Stimulated activated CD8-positive, alpha-beta memory T cell treated with anti-CD3 and anti-CD28 coated beads, Interleukin-7, amount 100 ng/mL, for 1 hour (primary cell): ENCODE results near the gene ZNF394.
"Not testable (repeated sequence)": the region's sequence is repeated elsewhere in the genome, so short reads cannot be mapped to it uniquely, and the experiment has no call there.

Experiments
- DNase-seq, 2 donors: peaks; one replicate each; pipeline ENCODE4 v3.0.0-alpha.2; 2020; ENCODE audit warnings: low read depth in 2 of 2

ZNF394 gene

DNA sequence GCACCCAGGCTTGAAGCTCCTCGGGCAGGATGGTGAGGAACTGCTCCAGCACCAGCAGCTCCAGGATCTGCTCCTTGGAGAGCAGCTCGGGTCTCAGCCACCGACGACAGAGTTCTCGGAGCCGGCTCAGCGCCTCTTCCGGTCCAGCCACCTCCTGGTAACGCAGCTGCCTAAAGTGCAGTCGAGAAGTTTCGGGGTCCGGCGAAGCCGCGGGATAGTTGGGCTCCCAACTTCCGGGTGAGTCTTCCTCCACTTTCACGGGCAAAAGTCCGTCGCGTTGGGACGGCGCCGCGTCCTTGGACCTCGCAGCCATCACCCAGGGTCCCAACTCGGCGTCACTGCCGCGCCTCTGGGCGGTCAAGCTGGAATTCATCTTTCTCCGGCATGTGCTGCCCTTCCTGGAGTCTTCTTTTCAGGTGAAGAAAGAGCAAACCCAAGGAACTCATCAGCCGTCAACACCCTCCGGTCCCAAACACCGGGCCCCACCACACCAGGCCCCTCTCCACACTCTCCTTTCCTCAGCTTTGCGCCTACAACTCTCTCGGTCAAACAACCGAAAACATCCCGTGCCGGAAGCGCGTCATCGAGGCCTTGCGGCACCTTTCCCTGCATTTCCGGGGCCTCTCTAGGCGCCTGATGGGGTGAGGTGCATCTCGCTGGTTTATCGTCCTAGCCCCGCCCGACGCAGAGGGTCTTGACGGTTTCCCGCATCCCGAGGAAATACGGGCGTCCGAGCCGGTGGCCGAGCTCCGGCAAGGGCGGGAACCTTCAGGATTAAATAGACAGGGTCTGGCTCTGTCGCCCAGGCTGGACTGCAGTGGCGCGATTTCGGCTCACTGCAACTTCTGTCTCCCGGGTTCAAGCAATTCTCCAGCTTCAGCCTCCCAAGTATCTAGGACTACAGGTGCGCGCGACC, at the start of gene ZNF394:
ZNF394 (minus strand) TSS at position 561 of the 916 bp plus-strand sequence; CDS start at position 373, 188 bp downstream.
- peak; percentile 74 to 81 for DNase-seq

DNA sequence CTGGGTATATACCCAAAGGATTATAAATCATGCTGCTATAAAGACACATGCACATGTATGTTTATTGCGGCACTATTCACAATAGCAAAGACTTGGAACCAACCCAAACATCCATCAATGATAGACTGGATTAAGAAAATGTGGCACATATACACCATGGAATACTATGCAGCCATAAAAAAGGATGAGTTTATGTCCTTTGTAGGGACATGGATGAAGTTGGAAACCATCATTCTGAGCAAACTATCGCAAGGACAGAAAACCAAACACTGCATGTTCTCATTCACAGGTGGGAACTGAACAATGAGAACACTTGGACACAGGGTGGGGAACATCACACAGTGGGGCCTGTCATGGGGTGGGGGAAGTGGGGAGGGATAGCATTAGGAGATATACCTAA, 49.5 kb upstream of the ZNF394 start:
- not testable (repeated sequence) for DNase-seq

DNA sequence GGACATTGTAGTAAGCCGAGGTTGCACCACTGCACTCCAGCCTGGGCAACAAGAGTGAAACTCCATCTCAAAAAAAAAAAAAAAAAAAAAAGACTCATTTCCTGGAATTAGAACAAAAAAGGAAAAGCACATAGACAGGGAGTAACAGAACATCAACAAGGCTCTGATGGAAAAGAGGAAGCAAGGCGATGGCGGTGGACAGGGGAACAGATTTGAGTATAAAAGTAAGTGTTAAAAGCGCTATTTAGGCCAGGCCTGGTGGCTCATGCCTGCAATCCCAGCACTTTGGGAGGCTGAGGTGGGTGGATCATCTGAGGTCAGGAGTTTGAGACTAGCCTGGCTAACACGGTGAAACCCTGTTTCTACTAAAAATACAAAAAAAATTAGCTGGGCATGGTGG, 45.2 kb upstream of the ZNF394 start:
- not testable (repeated sequence) for DNase-seq

DNA sequence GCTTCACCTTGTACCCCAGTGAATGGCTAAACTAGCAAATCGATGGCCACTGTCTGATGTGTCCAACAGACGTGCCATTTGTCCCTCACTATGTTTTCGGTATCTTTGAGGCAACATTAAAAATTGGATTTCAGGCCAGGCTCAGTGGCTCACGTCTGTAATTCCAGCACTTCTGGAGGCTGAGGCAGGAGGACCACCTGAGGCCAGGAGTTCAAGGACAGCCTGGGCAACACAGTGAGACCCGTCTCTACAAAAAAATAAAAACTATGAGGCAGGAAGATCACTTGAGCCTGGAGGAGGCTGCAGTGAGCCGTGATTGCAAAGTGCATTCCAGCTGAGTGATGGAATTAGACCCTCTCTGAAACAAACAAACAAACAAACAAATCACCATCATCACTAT, 43.8 kb upstream of the ZNF394 start:
- no peak for DNase-seq

DNA sequence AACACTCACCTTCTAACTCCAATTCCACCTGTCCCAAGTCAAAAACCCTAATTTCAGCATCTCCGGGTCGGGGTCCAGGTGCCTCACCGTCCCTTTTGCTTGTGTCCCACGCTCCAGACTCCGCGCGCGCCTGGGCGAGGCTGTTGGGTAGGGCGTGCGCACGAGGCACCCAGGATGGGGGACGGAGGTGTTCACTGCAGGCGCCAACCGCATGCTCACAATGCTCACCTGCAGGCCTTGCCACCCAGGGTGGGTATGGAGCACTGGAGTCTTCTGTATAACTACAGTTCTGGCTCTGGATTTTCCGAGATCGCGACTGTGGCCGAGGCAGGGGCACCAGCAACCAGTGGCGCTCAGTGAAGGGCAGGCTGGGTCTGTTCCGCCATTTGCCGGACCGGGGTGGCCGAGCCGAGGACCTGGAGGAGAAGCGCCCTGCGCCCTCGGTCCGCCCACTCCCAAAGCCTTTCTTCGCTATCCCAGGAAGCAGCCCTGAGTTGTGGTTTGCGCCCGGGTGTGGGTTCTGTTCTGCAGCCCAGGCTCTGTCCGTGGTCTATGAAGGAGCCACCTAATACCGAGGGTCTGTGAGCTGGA, 43.1 kb upstream of the ZNF394 start:
- no peak for DNase-seq

DNA sequence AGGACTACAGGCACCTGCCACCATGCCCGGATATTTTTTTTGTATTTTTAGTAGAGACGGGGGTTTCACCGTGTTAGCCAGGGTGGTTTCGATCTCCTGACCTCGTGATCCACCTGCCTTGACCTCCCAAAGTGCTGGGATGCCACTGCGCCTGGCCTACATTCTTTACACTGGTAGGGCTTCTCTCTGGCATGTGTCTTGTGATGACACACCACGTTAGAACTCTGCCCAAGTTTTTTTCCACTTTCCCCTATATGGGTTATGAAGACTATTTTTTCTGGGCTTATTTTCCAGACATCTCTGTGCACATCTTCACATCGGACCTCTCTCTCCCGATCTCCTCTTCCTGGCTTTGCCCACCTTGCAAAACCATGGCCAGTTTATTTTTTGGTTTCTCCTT, 41.1 kb upstream of the ZNF394 start:
- DNase-seq = no peak

DNA sequence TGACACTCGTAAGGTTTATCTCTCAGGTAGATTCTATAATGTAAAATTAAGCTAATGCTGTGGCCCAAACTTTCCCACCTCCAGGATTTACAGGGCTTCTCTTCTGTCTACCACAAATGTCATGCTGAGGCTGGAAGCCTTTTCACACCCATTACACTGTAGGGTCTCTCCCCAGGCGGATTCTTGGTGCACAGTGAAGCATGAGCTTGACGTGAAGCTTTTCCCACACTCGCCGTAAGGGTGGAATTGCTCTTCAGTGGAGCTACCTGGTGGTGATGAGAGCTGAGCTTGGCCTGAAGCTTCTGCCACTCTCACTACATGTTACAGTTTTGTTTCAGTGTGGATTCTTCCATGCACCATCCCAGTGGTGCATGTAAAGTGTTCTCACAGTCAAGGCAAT, 40.5 kb upstream of the ZNF394 start:
- no peak for DNase-seq

DNA sequence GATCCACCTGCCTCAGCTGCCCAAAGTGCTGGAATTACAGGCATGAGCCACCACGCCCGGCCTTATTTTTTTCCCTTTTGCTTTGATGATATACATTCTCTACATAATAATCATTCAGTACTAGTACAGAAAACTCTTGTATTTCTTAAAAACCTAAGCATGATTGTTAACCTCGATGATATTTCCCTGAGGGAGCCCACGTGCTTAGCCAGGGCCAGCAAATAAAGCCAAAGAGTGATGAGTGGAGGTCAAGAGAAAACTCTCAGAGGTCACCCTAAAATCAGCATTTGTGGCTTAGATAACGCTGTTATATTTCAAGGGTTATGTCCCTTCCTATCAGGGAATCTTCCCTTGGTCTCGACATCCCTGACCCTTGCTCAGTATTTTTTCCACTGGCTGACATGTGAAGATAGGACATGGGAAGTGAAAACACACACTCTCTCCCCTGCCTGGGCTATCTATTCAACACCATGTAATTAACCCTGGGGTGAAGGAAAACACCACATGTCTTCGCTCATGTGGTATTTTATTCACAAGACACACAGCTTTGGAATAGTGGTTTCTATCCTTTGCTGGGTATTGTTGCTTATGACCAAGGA, 39.2 kb upstream of the ZNF394 start:
- DNase-seq = no peak

DNA sequence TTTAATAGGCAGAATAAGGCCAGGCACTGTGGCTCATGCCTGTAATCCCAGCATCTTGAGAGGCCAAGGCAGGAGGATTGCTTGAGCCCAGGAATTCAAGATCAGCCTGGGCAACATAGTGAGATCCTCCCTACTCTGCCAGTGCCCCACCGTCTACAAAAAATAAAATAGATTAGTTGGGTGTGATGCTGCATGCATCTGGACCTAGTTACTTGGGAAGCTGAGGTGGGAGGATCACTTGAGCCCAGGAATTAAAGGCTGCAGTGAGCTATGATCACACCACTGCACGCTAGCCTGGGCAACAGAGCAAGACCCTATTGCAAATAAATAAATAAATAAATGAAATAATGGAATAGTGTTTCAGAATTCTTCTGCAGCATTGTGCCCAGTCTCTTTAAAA, 35.6 kb upstream of the ZNF394 start:
- DNase-seq = no peak

DNA sequence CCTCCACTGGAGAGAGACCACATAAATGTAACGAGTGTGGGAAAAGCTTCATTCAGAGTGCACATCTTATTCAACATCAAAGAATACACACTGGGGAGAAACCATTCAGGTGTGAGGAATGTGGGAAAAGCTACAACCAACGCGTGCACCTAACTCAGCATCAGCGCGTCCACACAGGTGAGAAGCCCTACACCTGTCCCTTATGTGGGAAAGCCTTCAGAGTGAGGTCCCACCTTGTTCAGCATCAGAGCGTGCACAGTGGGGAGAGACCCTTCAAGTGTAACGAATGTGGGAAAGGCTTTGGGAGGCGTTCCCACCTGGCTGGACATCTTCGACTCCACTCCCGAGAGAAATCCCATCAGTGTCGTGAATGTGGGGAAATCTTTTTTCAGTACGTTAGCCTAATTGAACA, 31.3 kb upstream of the ZNF394 start:
- DNase-seq = no peak

DNA sequence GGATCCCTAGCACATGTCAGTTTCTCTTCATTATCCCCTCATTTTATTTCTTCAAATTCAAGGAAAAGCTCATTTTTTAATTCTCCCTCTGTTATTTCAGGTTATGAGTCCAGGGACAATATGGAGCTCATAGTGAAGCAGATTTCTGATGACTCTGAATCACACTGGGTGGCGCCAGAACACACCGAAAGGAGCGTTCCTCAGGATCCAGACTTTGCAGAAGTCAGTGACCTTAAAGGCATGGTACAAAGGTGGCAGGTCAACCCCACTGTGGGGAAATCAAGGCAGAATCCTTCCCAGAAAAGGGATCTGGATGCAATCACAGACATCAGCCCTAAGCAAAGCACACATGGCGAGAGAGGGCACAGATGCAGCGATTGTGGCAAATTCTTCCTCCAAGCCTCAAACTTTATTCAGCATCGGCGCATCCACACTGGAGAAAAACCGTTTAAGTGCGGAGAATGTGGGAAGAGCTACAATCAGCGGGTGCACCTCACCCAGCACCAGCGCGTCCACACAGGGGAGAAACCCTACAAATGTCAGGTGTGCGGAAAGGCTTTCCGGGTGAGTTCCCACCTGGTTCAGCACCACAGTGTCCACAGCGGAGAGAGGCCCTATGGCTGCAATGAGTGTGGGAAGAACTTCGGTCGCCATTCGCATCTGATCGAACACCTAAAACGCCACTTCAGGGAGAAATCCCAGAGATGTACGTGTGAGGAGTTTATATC, 25.8 kb upstream of the ZNF394 start:
- no peak for DNase-seq

DNA sequence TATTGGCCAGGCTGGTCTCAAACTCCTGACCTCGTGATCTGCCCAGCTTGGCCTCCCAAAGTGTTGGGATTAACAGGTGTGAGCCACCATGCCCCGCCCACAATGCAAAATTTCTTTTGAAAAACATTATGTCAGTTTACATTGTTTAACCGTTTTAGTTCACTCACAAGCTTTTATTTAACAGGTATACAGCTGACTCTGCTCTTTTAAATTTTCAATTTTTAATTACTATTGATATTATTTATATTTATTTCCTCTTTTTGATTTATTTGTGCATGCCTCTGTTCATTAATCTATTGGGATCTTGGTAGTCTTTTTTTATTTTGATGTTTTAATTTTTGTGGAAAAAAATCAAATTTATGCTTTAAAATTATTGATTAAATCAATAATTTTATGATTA, 21.3 kb upstream of the ZNF394 start:
- no peak for DNase-seq

DNA sequence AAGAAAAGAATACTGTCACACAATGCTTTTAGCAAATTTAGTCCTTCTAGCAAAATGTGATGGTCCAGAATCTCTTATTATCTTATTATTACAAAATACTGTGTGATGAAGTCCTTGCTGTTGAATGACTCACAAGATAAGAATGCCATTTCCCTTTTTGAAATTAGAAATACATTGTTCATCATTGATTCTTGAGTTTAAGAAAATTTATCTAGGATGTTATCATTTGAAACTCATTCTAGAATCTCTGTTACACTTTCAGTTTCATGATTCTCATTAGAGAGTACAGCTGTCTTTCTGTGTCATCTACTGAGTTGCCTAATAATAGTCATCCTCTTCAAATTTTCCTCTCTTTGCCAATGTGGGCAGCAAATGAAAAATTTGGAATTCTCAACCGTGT, 14.0 kb upstream of the ZNF394 start:
- no peak for DNase-seq

DNA sequence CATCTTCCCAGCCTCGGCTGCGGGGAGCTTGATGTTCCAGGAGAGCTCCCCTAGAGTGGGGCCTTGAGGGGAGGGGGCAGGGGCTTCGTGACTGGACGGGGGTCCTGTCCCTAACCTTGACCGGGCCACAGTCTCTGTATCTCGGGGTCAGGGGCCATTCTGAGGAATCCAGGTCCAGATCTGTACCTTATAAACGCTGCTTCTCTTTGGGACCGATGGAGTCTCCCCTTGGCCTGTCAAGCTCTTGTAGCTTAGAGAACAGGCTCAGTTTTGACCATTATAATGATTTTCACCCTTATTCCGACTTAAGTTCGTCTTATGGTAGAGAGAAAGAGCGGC, 5.2 kb upstream of the ZNF394 start:
- no peak for DNase-seq

DNA sequence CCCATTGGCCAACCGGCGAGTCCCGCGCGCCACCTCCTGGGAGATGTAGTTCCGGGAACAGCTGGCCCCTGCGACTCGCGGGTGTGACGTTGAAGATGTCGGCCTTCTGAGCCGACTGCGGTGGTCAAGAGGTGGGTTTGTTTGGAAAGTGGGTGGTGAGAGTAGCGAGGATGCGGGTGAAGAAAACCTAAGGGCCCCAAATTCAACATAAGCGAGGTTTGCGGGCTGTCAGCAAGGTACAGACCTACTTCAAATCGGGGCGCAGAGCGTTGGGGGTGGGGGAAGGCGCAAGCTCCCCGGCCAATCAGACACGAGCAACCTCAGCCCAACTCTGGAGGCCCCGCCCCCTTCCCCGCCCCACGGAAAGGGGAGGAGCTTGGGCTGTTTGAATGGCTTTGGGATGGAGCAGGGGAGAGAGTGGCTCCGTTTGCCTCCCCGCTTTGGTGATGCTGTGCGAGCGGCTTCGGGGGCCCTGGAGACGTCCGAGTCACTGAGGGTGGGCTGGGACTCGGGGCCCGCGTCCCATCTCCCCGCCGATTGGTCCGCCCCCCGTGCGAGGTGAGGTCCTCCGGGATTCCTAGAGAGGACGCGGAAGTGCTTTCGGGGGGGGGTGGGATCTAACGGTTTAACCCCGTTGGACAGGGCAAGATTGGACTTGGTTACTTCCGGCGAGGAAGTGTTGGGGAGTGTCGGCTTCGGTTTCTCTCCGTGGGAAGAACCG, 4.7 kb upstream of the ZNF394 start, which contains the start of gene ZKSCAN5:
ZKSCAN5 (plus strand) TSS at position 60 of the 721 bp plus-strand sequence. CDS start 1,383 bp downstream, outside the sequence.
- peak; percentile 94 to 98 for DNase-seq

DNA sequence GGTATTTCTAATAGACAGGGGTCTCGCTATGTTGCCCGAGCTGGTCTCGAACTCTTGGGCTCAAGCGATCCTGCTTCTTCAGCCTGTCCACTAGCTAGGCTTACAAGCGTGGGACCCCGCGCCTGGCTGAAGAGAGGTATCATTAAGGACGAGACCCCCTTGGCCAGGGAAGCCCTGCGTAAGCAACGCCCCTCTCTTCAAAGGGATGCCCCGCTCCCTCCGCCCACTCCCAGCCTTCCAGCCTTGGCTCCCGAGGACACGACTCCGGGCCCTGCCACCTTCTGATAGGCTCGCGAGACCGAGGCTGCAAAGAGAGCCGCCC, 4.2 kb upstream of the ZNF394 start:
- no peak for DNase-seq

DNA sequence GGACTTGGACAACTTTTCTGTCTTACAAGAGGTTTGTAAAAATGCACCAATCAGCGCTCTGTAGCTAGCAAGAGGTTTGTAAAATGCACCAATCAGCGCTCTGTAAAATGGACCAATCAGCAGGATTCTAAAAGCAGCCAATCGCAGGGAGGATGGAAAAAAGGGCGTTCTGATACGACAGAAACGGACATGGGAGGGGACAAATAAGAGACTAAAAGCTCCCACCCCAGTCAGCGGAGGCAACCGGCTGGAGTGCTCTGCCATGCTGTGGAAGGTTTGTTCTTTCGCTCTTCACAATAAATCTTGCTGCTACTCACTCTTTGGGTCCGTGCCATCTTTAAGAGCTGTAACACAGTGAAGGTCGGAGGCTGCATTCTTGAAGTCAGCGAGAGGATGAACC, 1.2 kb upstream of the ZNF394 start:
- not testable (repeated sequence) for DNase-seq

DNA sequence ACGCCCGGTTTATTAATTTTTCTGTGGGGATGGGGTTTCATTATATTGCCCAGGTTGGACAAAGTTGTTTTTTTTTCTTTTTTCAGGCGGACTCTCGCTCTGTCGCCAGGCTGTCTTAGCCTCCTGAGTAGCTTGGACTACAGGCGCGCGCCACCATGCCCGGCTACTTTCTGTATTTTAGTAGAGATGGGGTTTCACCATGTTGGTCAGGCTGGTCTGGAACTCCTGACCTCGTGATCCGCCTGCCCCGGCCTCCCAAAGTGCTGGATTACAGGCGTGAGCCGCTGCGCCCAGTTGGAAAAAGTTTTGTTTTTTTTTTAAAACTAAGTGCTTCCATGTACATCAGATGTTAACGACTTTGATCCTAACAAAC, 542 bp upstream of the ZNF394 start:
- no peak for DNase-seq

DNA sequence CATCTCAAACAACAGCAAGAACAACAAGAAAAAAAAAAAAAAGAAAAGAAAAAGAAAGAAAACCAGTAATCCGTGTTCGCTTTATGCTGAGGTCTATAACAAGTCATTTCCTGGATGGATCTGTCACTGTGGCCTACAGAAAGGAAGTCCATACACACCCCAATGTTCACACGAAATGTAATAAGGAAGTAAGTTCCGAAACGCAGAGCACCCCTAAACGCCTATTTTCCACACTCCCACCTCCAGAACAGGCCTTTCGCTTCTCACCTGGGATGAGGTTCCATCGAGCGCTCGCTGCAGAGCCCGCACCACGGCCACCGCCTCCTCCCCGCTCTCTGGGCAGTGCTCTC, 735 bp downstream of the ZNF394 start:
- no peak for DNase-seq

DNA sequence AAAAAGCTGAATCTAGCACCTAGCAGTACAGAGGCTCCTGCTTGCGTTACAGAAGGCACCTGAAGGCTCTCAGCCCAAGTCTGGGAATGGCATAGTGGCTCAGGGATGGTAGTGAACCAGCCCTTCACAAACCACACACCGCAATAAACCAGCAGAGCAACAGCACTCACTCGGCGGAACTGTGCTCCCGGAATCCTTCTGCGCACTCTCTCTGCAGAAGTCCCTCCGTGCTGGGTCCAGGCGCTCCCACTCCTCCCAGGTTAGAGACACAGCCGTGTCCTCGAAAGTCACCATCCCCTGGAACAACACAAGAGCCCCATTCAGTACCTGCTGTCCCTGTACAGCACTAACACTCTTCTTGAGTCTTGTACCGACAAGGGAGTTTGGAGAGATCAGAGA, 1.5 kb downstream of the ZNF394 start:
- no peak for DNase-seq

DNA sequence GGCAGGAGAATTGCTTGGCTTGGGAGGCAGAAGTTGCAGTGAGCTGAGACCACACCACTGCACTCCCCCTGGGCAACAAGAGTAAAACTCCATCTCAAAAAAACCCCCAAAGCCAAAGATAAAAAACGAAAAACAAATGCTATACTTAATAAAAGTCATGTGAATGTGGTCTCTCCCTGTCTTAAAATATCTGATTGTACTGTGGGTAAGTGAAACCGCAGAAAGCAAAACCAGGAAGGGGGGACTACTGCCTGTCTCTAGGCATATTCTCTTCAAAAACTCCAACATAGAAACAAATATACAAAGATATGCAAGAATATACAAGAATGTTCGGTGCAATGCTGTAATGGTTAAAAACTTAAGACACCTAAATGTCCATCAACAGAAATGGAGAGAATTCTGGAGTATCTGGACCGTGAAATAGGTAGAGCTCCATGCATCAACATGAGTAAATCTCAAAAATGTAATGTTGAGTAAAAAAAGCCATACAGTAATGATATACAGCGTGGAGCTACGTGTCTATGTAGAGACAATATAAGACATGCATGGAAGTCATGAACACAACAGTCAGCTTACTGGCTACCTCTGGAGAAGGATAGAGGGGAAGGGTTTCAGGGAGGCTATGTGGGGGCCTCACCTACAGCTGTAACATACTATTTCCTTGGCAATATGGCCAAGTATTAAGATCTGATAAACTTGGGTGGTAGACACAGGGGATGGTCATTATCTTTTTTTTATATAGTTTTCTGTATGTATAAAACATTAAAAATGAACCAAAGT, 2.1 kb downstream of the ZNF394 start:
- no peak for DNase-seq
